ENCODE results near the gene TSPAN13.

DNA sequence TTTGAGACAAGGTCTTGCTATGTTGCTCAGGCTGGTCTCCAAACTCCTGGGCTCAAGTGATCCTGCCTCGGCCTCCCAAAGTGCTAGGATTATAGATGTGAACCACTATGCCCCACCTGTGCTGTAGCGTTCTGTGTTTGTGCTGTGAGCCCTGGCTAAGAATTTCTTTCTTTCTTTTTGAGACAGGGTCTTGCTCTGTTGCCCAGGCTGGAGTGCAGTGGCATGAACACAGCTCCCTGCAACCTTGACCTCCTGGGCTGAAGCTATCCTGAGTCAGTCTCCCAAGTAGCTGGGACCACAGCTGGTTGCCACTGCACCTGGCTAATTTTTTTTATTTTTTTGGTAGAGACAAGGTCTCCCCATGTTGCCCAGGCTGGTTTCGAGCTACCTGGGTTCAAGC, 11.4 kb downstream of the TSPAN13 start:
- TF ChIP-seq, protein P1, sequence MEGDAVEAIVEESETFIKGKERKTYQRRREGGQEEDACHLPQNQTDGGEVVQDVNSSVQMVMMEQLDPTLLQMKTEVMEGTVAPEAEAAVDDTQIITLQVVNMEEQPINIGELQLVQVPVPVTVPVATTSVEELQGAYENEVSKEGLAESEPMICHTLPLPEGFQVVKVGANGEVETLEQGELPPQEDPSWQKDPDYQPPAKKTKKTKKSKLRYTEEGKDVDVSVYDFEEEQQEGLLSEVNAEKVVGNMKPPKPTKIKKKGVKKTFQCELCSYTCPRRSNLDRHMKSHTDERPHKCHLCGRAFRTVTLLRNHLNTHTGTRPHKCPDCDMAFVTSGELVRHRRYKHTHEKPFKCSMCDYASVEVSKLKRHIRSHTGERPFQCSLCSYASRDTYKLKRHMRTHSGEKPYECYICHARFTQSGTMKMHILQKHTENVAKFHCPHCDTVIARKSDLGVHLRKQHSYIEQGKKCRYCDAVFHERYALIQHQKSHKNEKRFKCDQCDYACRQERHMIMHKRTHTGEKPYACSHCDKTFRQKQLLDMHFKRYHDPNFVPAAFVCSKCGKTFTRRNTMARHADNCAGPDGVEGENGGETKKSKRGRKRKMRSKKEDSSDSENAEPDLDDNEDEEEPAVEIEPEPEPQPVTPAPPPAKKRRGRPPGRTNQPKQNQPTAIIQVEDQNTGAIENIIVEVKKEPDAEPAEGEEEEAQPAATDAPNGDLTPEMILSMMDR (IDR thresholded peaks at IDR 0.05) = no peak
- no peak for TF ChIP-seq POLR2A (IDR thresholded peaks at IDR 0.05)
